Smooth muscle cell (in vitro differentiated cells): Measurements from ENCODE around the gene GID4. TPM values are rescaled to one million over a fixed set of nuclear protein-coding genes. Genes with fewer than 3 reads are reported as not detected.

ENCODE experiments used
- DNase-seq: peaks from one replicate; lab custom pipeline; 2025; ENCODE audit not compliant: unreplicated experiment; lab: John Stamatoyannopoulos, UW
- H2AFZ ChIP-seq: fragments of 200-600 bp; sonication (generic); 2 replicates; pipeline ENCODE4 v1.6.0; 2016; ENCODE audit warnings: antibody characterized with exemption, low read depth, mild to moderate bottlenecking
- H3F3A ChIP-seq: fragments of 200-600 bp; sonication (generic); 2 replicates; pipeline ENCODE4 v1.6.0; 2017; ENCODE audit warnings: antibody characterized with exemption, low read depth
- H3K27ac ChIP-seq: fragments of 200-600 bp; sonication (generic); 2 replicates; pipeline ENCODE4 v1.5.1; 2016; ENCODE audit warnings: low read depth, mild to moderate bottlenecking
- H3K27me3 ChIP-seq: fragments of 200-600 bp; sonication (generic); 2 replicates; pipeline ENCODE4 v1.6.1; 2016; ENCODE audit warnings: low read depth, mild to moderate bottlenecking
- H3K36me3 ChIP-seq: fragments of 200-600 bp; sonication (generic); 2 replicates; pipeline ENCODE4 v1.5.1; 2016; ENCODE audit warnings: low read depth
- H3K4me1 ChIP-seq: fragments of 200-600 bp; sonication (generic); 2 replicates; pipeline ENCODE4 v1.5.1; 2016; ENCODE audit warnings: low read depth
- H3K4me2 ChIP-seq: fragments of 200-600 bp; sonication (generic); 2 replicates; pipeline ENCODE4 v1.6.0; 2016; ENCODE audit warnings: mild to moderate bottlenecking
- H3K4me3 ChIP-seq: fragments of 200-600 bp; sonication (generic); 2 replicates; pipeline ENCODE4 v1.5.1; 2016; ENCODE audit warnings: mild to moderate bottlenecking
- H3K79me2 ChIP-seq: fragments of 200-600 bp; sonication (generic); 2 replicates; pipeline ENCODE4 v1.6.0; 2016; ENCODE audit warnings: low read depth, mild to moderate bottlenecking
- H3K9ac ChIP-seq: fragments of 200-600 bp; sonication (generic); 2 replicates; pipeline ENCODE4 v1.6.0; 2016; ENCODE audit warnings: low read depth
- H3K9me3 ChIP-seq: fragments of 200-600 bp; sonication (generic); replicated peaks from 2 replicates; pipeline ENCODE4 v1.5.1; 2016; ENCODE audit warnings: low read depth
- H4K20me1 ChIP-seq: fragments of 200-600 bp; sonication (generic); 2 replicates; pipeline ENCODE4 v1.6.0; 2016; ENCODE audit warnings: low read depth
- CTCF ChIP-seq: fragments of 200-600 bp; sonication (generic); IDR thresholded peaks from 2 replicates; pipeline ENCODE4 v1.5.1; 2017; ENCODE audit warnings: borderline replicate concordance, mild to moderate bottlenecking, antibody characterized with exemption; ENCODE audit not compliant: insufficient read depth, poor library complexity, severe bottlenecking
- whole genome bisulfite sequencing: methylation state at CpG from one replicate; pipeline ENCODE4 v1.1.7; 2016; ENCODE audit warnings: low lambda C conversion rate; 5-methylcytosine and 5-hydroxymethylcytosine counted together
- polyA plus RNA-seq: library from polyadenylated mRNA; unstranded; fragments of >200 nt; fragmentation: Nextera tagmentation; extraction: Ambion mirVana; gene quantifications from 2 replicates; pipeline ENCODE4 v1.2.1, GENCODE V29; 2016
- total RNA-seq: library from RNA; depleted of rRNA; stranded (reverse); fragments of >200 nt; gene quantifications from 2 replicates; pipeline ENCODE4 v1.2.3, GENCODE V29; 2014

GID4 gene
- total and polyA plus RNA-seq, 2 experiments from 2014 or later, result 6.1 to 7.7 TPM

GRCh38 chr17:18028114-18028951 is 10.9 kb upstream of the GID4 start:
- no peak for DNase-seq
- Histone ChIP-seq H2AFZ (no peak overlapping the region), H3K9ac (no peak overlapping the region), H3K79me2 (peaks cover 12% of the 10 kb centered on the region), H3K4me2 (no peak overlapping the region), H3K27ac (no peak overlapping the region), H3K27me3 (no peaks in the 10 kb centered on the region), H3K9me3 (no peaks in the 10 kb centered on the region), H4K20me1 (peaks cover 24% of the 10 kb centered on the region), H3K36me3 (no peaks in the 10 kb centered on the region), H3K4me3 (no peak overlapping the region), H3F3A (no peaks in the 10 kb centered on the region), H3K4me1 (no peaks in the 10 kb centered on the region)
- 86% methylated on average over 11 of the region's 11 CpGs for WGBS
- TF ChIP-seq CTCF, result no peak

- Histone ChIP-seq H3K27ac (no peak overlapping the region), H3K4me3 (no peak overlapping the region), H2AFZ (no peak overlapping the region), H3K4me2 (no peak overlapping the region), H3K9me3 (no peaks in the 10 kb centered on the region), H3K79me2 (peaks cover 12% of the 10 kb centered on the region), H4K20me1 (peaks cover 29% of the 10 kb centered on the region), H3K9ac (no peak overlapping the region), H3K4me1 (no peaks in the 10 kb centered on the region), H3K36me3 (no peaks in the 10 kb centered on the region), H3K27me3 (no peaks in the 10 kb centered on the region), H3F3A (no peaks in the 10 kb centered on the region)
- no peak for TF ChIP-seq CTCF
- 88% methylated on average over 8 of the region's 8 CpGs for WGBS
- no peak for DNase-seq
Observed at GRCh38 chr17:18028952-18029540, 10.2 kb upstream of the GID4 start.

- H3K9me3 ChIP-seq, result no peaks in the 10 kb centered on the region
- no peaks in the 10 kb centered on the region for H3K27me3 ChIP-seq
- no peaks in the 10 kb centered on the region for H3F3A ChIP-seq
- no peak overlapping the region for H3K4me3 ChIP-seq
- H2AFZ ChIP-seq, result no peak overlapping the region
- WGBS, result 85% methylated on average over 2 of the region's 2 CpGs
- no peak overlapping the region for H3K4me2 ChIP-seq
- H3K9ac ChIP-seq, result no peak overlapping the region
- TF ChIP-seq CTCF, result no peak
- H3K79me2 ChIP-seq, result peaks cover 17% of the 10 kb centered on the region
- H3K4me1 ChIP-seq, result no peaks in the 10 kb centered on the region
- H4K20me1 ChIP-seq, result peaks cover 14% of the 10 kb centered on the region
- DNase-seq, result no peak
- no peaks in the 10 kb centered on the region for H3K36me3 ChIP-seq
- H3K27ac ChIP-seq, result no peak overlapping the region
Observed at GRCh38 chr17:18031955-18032354, 7.3 kb upstream of the GID4 start.
